Measurements from ENCODE around the gene PRDX5.

DNA sequence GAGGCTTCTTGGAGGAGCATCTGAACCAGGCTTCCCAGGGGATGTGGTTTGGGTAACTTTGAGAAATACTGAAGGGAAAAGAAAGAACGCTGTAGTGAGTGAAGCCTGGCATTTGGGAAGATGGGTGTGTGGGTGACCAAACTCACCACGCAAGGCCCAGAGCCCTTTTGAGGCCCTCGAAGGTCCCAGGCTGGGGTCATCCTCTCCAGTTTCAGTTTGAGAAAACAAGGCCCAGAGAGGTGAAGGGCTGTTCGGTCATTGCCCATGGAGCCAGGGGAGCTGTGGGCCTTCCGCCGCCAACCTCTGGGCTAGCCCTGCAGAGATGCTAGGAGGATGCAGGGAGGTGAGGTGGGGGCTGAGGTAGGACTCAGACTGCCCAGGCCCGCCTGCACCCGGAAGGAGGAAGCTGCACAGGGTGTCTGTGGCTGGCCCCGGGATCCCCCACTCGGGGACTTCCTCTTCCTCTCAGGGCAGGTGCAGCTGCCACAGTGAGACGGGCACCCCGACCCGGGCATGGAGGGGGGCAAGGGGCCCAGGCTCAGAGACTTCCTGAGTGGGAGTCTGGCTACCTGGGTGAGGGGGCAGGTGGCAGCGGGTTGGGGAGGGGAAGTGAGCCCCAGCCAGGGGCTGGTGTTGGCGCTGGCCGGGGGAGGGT lies 22.0 kb downstream of the PRDX5 start, which contains the start of gene CCDC88B:
- no peak for TF ChIP-seq POLR2A (IDR thresholded peaks at IDR 0.05)
- TF ChIP-seq, protein P1, sequence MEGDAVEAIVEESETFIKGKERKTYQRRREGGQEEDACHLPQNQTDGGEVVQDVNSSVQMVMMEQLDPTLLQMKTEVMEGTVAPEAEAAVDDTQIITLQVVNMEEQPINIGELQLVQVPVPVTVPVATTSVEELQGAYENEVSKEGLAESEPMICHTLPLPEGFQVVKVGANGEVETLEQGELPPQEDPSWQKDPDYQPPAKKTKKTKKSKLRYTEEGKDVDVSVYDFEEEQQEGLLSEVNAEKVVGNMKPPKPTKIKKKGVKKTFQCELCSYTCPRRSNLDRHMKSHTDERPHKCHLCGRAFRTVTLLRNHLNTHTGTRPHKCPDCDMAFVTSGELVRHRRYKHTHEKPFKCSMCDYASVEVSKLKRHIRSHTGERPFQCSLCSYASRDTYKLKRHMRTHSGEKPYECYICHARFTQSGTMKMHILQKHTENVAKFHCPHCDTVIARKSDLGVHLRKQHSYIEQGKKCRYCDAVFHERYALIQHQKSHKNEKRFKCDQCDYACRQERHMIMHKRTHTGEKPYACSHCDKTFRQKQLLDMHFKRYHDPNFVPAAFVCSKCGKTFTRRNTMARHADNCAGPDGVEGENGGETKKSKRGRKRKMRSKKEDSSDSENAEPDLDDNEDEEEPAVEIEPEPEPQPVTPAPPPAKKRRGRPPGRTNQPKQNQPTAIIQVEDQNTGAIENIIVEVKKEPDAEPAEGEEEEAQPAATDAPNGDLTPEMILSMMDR (IDR thresholded peaks at IDR 0.05): no peak
